ELF-1 (cell line): ENCODE measurements around the gene C5orf22.

ENCODE experiments used
- DNase-seq: peaks from one replicate; pipeline ENCODE4 v3.0.0-alpha.2; 2016; ENCODE audit warnings: low read depth, low spot score

Gene C5orf22

GRCh38 chr5:31604240-31604639, 72.1 kb downstream of the C5orf22 start:
- no peak for DNase-seq

- no peak for DNase-seq
Observed at GRCh38 chr5:31604644-31605043, 72.5 kb downstream of the C5orf22 start.
